HG03442 (cell line): ENCODE results near the gene CCDC175.

ENCODE experiments used
- ATAC-seq: cut with Tn5 transposase; IDR thresholded peaks from one replicate; pipeline ENCODE4 v1.9.1; 2021; ENCODE audit warnings: mild to moderate bottlenecking, moderate library complexity; ENCODE audit not compliant: unreplicated experiment

Gene CCDC175

GRCh38 chr14:59483363-59483762 lies 93.2 kb downstream of the CCDC175 start:
- no peak for ATAC-seq

GRCh38 chr14:59482541-59483331 lies 93.9 kb downstream of the CCDC175 start:
- no peak for ATAC-seq

GRCh38 chr14:59481871-59482540 lies 94.6 kb downstream of the CCDC175 start:
- no peak for ATAC-seq

GRCh38 chr14:59481407-59481806 lies 95.2 kb downstream of the CCDC175 start:
- no peak for ATAC-seq

GRCh38 chr14:59480166-59480565 lies 96.4 kb downstream of the CCDC175 start:
- no peak for ATAC-seq

- ATAC-seq = no peak
Measured at GRCh38 chr14:59478540-59478939, 98.1 kb downstream of the CCDC175 start.

GRCh38 chr14:59475709-59476108 lies 100.9 kb downstream of the CCDC175 start:
- no peak for ATAC-seq

GRCh38 chr14:59474172-59474571 lies 102.4 kb downstream of the CCDC175 start:
- no peak for ATAC-seq

- no peak for ATAC-seq
Measured at GRCh38 chr14:59465316-59466135, 111.1 kb downstream of the CCDC175 start, which contains the start of gene GPR135. Gene GPR135, minus strand, starts transcription at chr14:59465380. Its CDS starts 154 bp downstream, at chr14:59465226.

- ATAC-seq = peak; percentile 59
Measured at GRCh38 chr14:59464486-59465315, 111.9 kb downstream of the CCDC175 start.

- ATAC-seq = peak; percentile 22
Measured at GRCh38 chr14:59463787-59464485, 112.7 kb downstream of the CCDC175 start.

GRCh38 chr14:59461891-59462290 lies 114.7 kb downstream of the CCDC175 start:
- ATAC-seq = no peak

GRCh38 chr14:59460378-59460777 lies 116.2 kb downstream of the CCDC175 start:
- ATAC-seq = no peak

- no peak for ATAC-seq
Measured at GRCh38 chr14:59458486-59458885, 118.1 kb downstream of the CCDC175 start.

- ATAC-seq = no peak
Measured at GRCh38 chr14:59455411-59455810, 121.2 kb downstream of the CCDC175 start.
